ENCODE measurements around the gene EFTUD2. TPM values are rescaled to one million over a fixed set of nuclear protein-coding genes. Genes with fewer than 3 reads are reported as not detected.

EFTUD2 gene
- total and polyA plus RNA-seq, 4 donors = 35.5 to 93.3 (median 73.3) TPM

- ATAC-seq (ENCODE audit: insufficient read depth, low FRiP score) = no peak
Observed at GRCh38 chr17:44844390-44844830, 54.8 kb downstream of the EFTUD2 start.

GRCh38 chr17:44842748-44843147, 56.5 kb downstream of the EFTUD2 start:
- 55 to 58% methylated on average over 5 of the region's 5 CpGs for WGBS, 2 donors
- Histone ChIP-seq H3K27ac (ENCODE audit: low read depth in 1 of 2, low read length in 1 of 2) (peak overlapping the region in 1 of 2 donors; percentile 28), H3K27me3 (ENCODE audit: control insufficient read depth in 3 of 3, insufficient read depth in 3 of 3, low read length in 2 of 3) (no peaks in the 10 kb centered on the region), H3K4me3 (no peak overlapping the region), H3K9me3 (ENCODE audit: control insufficient read depth in 4 of 4, insufficient read depth in 3 of 4, low read length in 3 of 4) (no peaks in the 10 kb centered on the region), H3K36me3 (ENCODE audit: control insufficient read depth in 4 of 4, insufficient read depth in 4 of 4, low read length in 4 of 4) (no peaks in the 10 kb centered on the region), H3K9ac (ENCODE audit: insufficient read depth in 1 of 2, low read length in 2 of 2) (peak overlapping the region; percentile 23 to 25), H3K4me1 (ENCODE audit: control insufficient read depth in 5 of 5, insufficient read depth in 5 of 5, low read length in 5 of 5) (peaks cover 0 to 23% (median 3%) of the 10 kb centered on the region in 5 donors)
- TF ChIP-seq CTCF (IDR thresholded peaks at IDR 0.05; ENCODE audit: control extremely low read depth, extremely low read depth) = no peak
- DNase-seq (peak; percentile 41 to 87 (median 71)), ATAC-seq (ENCODE audit: insufficient read depth, low FRiP score) (no peak)

More at GRCh38 chr17:44844390-44844830, 54.8 kb downstream of the EFTUD2 start:
- H3K27me3 ChIP-seq (ENCODE audit: control insufficient read depth in 3 of 3, insufficient read depth in 3 of 3, low read length in 2 of 3) = no peaks in the 10 kb centered on the region
- H3K9ac ChIP-seq (ENCODE audit: insufficient read depth in 1 of 2, low read length in 2 of 2) = no peak overlapping the region
- WGBS, 2 donors = 61 to 81% methylated on average over 1 of the region's 1 CpG
- H3K4me1 ChIP-seq (ENCODE audit: control insufficient read depth in 5 of 5, insufficient read depth in 5 of 5, low read length in 5 of 5) = peaks cover 0 to 23% (median 5%) of the 10 kb centered on the region in 5 donors
- no peak overlapping the region for H3K4me3 ChIP-seq
- no peaks in the 10 kb centered on the region for H3K9me3 ChIP-seq (ENCODE audit: control insufficient read depth in 4 of 4, insufficient read depth in 3 of 4, low read length in 3 of 4)
- DNase-seq = peak; percentile 23 to 74 (median 53)
- peaks cover 0 to 3% (median 0%) of the 10 kb centered on the region in 4 donors for H3K36me3 ChIP-seq (ENCODE audit: control insufficient read depth in 4 of 4, insufficient read depth in 4 of 4, low read length in 4 of 4)
- peak overlapping the region in 1 of 2 donors; percentile 18 for H3K27ac ChIP-seq (ENCODE audit: low read depth in 1 of 2, low read length in 1 of 2)
- no peak for TF ChIP-seq CTCF (IDR thresholded peaks at IDR 0.05; ENCODE audit: control extremely low read depth, extremely low read depth)

GRCh38 chr17:44840936-44841335, 58.3 kb downstream of the EFTUD2 start:
- no peak overlapping the region for H3K4me3 ChIP-seq
- no peak for TF ChIP-seq CTCF (IDR thresholded peaks at IDR 0.05; ENCODE audit: control extremely low read depth, extremely low read depth)
- H3K4me1 ChIP-seq (ENCODE audit: control insufficient read depth in 5 of 5, insufficient read depth in 5 of 5, low read length in 5 of 5) = peaks cover 0 to 23% (median 0%) of the 10 kb centered on the region in 5 donors
- H3K9me3 ChIP-seq (ENCODE audit: control insufficient read depth in 4 of 4, insufficient read depth in 3 of 4, low read length in 3 of 4) = no peaks in the 10 kb centered on the region
- H3K9ac ChIP-seq (ENCODE audit: insufficient read depth in 1 of 2, low read length in 2 of 2) = no peak overlapping the region
- H3K27me3 ChIP-seq (ENCODE audit: control insufficient read depth in 3 of 3, insufficient read depth in 3 of 3, low read length in 2 of 3) = no peaks in the 10 kb centered on the region
- no peak overlapping the region for H3K27ac ChIP-seq (ENCODE audit: low read depth in 1 of 2, low read length in 1 of 2)
- no peak for ATAC-seq (ENCODE audit: insufficient read depth, low FRiP score)
- 70 to 81% methylated on average over 3 of the region's 3 CpGs for WGBS, 2 donors
- DNase-seq = no peak
- H3K36me3 ChIP-seq (ENCODE audit: control insufficient read depth in 4 of 4, insufficient read depth in 4 of 4, low read length in 4 of 4) = no peaks in the 10 kb centered on the region

GRCh38 chr17:44840274-44840673, 59.0 kb downstream of the EFTUD2 start:
- no peak for TF ChIP-seq CTCF (IDR thresholded peaks at IDR 0.05; ENCODE audit: control extremely low read depth, extremely low read depth)
- no peak for DNase-seq
- Histone ChIP-seq H3K27me3 (ENCODE audit: control insufficient read depth in 3 of 3, insufficient read depth in 3 of 3, low read length in 2 of 3) (no peaks in the 10 kb centered on the region), H3K4me1 (ENCODE audit: control insufficient read depth in 5 of 5, insufficient read depth in 5 of 5, low read length in 5 of 5) (peaks cover 0 to 23% (median 0%) of the 10 kb centered on the region in 5 donors), H3K9ac (ENCODE audit: insufficient read depth in 1 of 2, low read length in 2 of 2) (no peak overlapping the region), H3K27ac (ENCODE audit: low read depth in 1 of 2, low read length in 1 of 2) (no peak overlapping the region), H3K9me3 (ENCODE audit: control insufficient read depth in 4 of 4, insufficient read depth in 3 of 4, low read length in 3 of 4) (no peaks in the 10 kb centered on the region), H3K4me3 (no peak overlapping the region), H3K36me3 (ENCODE audit: control insufficient read depth in 4 of 4, insufficient read depth in 4 of 4, low read length in 4 of 4) (no peaks in the 10 kb centered on the region)
- 68 to 76% methylated on average over 4 of the region's 4 CpGs for WGBS, 2 donors
- ATAC-seq (ENCODE audit: insufficient read depth, low FRiP score) = no peak
